Hepatic stellate cell (primary cell): ENCODE measurements around the gene UBN1.
"Not testable (repeated sequence)": the region's sequence is repeated elsewhere in the genome, so short reads cannot be mapped to it uniquely, and the experiment has no call there.

ENCODE experiments used
- DNase-seq: peaks from one replicate; pipeline ENCODE4 v3.0.0; 2011; ENCODE audit warnings: low spot score

The UBN1 gene

GRCh38 chr16:4928227-4928626 is 80.9 kb downstream of the UBN1 start:
- no peak for DNase-seq

GRCh38 chr16:4929619-4930018 is 82.3 kb downstream of the UBN1 start:
- not testable (repeated sequence) for DNase-seq

- DNase-seq = no peak
Observed at GRCh38 chr16:4931381-4931780, 84.1 kb downstream of the UBN1 start.
